KMS-11 (cell line): ENCODE measurements around the gene GASK1A.

Experiments
- H2AFZ ChIP-seq: fragments of 200-600 bp; sonication (generic); 2 replicates; pipeline ENCODE4 v1.6.1; 2016; ENCODE audit warnings: antibody characterized with exemption, mixed run types, low read depth
- H3K27ac ChIP-seq: fragments of 200-600 bp; sonication (generic); 2 replicates; pipeline ENCODE4 v1.6.1; 2016; ENCODE audit warnings: mild to moderate bottlenecking, mixed run types
- H3K27me3 ChIP-seq: fragments of 200-600 bp; sonication (generic); 2 replicates; pipeline ENCODE4 v1.6.1; 2017; ENCODE audit warnings: mild to moderate bottlenecking, low read depth, mixed run types, moderate library complexity; ENCODE audit not compliant: insufficient read depth
- H3K36me3 ChIP-seq: fragments of 200-600 bp; sonication (generic); 2 replicates; pipeline ENCODE4 v1.6.1; 2017; ENCODE audit warnings: mild to moderate bottlenecking, mixed run types; ENCODE audit not compliant: insufficient read depth
- H3K4me1 ChIP-seq: fragments of 200-600 bp; sonication (generic); 2 replicates; pipeline ENCODE4 v1.6.1; 2016; ENCODE audit warnings: mild to moderate bottlenecking, low read depth, mixed run types; ENCODE audit not compliant: poor library complexity, severe bottlenecking
- H3K4me2 ChIP-seq: fragments of 200-600 bp; sonication (generic); 2 replicates; pipeline ENCODE4 v1.7.0; 2016; ENCODE audit warnings: mild to moderate bottlenecking, mixed run types
- H3K4me3 ChIP-seq: fragments of 200-600 bp; sonication (generic); IDR thresholded peaks from 2 replicates; pipeline ENCODE4 v1.6.1; 2017; ENCODE audit warnings: low read depth, low read length, mixed read lengths; ENCODE audit not compliant: insufficient read depth
- H3K79me2 ChIP-seq: fragments of 200-600 bp; sonication (generic); 2 replicates; pipeline ENCODE4 v1.6.1; 2016; ENCODE audit warnings: low read depth, mixed run types; ENCODE audit not compliant: insufficient read depth
- H3K9ac ChIP-seq: fragments of 200-600 bp; sonication (generic); 2 replicates; pipeline ENCODE4 v1.6.1; 2016; ENCODE audit warnings: mild to moderate bottlenecking, mixed run types
- H4K20me1 ChIP-seq: fragments of 200-600 bp; sonication (generic); 2 replicates; pipeline ENCODE4 v1.6.1; 2016; ENCODE audit warnings: mild to moderate bottlenecking, mixed run types; ENCODE audit not compliant: insufficient read depth
- TF ChIP-seq, protein P1 (sequence below): fragments of 200-600 bp; sonication (generic); conservative IDR thresholded peaks from 2 replicates; pipeline ENCODE4 v1.6.1; 2017; ENCODE audit warnings: low read depth, mild to moderate bottlenecking, antibody characterized with exemption, low read length, moderate library complexity, mixed read lengths

GASK1A gene

DNA sequence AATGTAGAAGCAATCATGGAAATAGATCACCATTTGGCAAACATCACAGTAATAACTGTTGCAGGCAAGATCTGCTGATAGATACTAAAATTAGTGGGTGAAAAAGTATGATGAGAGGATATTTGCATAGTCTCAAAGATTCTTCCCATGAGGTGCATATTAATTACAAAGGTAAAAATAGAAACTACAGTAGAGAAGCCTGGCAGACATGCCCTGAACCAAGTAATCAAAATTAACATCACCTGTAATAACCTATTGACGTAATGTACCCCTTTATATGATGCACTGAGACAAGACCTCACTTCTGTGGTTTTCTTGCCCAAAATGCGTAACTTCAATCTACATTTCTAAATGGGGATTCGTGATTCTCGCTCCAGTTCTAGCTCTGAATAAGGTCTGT is 112.4 kb downstream of the GASK1A start:
- H3K36me3 ChIP-seq, result no peaks in the 10 kb centered on the region
- TF ChIP-seq, protein P1, sequence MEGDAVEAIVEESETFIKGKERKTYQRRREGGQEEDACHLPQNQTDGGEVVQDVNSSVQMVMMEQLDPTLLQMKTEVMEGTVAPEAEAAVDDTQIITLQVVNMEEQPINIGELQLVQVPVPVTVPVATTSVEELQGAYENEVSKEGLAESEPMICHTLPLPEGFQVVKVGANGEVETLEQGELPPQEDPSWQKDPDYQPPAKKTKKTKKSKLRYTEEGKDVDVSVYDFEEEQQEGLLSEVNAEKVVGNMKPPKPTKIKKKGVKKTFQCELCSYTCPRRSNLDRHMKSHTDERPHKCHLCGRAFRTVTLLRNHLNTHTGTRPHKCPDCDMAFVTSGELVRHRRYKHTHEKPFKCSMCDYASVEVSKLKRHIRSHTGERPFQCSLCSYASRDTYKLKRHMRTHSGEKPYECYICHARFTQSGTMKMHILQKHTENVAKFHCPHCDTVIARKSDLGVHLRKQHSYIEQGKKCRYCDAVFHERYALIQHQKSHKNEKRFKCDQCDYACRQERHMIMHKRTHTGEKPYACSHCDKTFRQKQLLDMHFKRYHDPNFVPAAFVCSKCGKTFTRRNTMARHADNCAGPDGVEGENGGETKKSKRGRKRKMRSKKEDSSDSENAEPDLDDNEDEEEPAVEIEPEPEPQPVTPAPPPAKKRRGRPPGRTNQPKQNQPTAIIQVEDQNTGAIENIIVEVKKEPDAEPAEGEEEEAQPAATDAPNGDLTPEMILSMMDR, result no peak
- H3K79me2 ChIP-seq, result no peaks in the 10 kb centered on the region
- no peaks in the 10 kb centered on the region for H3K4me1 ChIP-seq
- H3K4me3 ChIP-seq, result no peak overlapping the region
- no peaks in the 10 kb centered on the region for H3K27me3 ChIP-seq
- no peak overlapping the region for H3K27ac ChIP-seq
- no peaks in the 10 kb centered on the region for H4K20me1 ChIP-seq
- H3K4me2 ChIP-seq, result no peak overlapping the region
- no peak overlapping the region for H3K9ac ChIP-seq
- H2AFZ ChIP-seq, result no peak overlapping the region

DNA sequence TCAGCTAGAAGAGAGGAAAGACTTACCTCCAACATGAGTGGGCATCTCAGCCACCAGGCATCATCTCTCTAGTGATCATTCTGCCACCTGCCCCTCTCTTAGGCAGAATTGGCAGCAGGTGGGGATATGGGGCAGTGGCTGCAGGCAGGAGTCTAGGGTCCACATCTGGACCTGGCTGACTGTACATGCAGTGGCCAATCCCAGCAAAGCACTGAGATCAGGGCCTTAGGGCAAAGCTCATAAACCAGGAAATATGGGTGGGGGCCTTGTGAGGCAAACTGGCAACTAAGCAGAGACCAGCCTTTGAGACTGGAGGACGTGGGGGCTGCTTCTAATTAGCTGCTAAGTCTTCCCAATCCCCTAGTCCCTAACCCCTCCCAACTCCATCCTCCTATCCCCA is 113.9 kb downstream of the GASK1A start:
- Histone ChIP-seq H3K4me1 (no peaks in the 10 kb centered on the region), H3K27me3 (no peaks in the 10 kb centered on the region), H3K9ac (no peak overlapping the region), H4K20me1 (no peaks in the 10 kb centered on the region), H3K4me2 (no peak overlapping the region), H3K27ac (no peak overlapping the region), H3K79me2 (no peaks in the 10 kb centered on the region), H3K36me3 (no peaks in the 10 kb centered on the region), H2AFZ (no peak overlapping the region), H3K4me3 (no peak overlapping the region)
- TF ChIP-seq, protein P1, result no peak

DNA sequence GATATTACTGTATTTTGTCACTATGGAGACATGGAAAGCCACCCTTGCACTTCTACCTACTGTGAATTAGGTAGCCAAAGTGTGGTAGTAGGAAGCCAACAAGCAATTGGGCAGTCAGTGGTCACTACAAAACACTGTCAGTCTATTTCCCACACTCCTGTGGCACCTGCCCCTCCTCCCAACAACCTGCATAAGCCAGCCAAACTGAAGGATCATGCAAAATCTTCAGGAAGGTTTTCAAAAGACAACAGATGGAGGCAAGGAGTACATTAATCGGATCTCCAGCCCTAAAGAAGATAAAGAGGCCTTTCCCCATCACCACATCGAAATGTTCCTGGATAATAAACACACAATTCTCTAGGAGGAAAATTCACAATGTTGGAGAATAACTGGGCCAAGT is 114.9 kb downstream of the GASK1A start:
- TF ChIP-seq, protein P1, result no peak
- no peak overlapping the region for H3K9ac ChIP-seq
- H3K4me1 ChIP-seq, result no peaks in the 10 kb centered on the region
- H3K4me2 ChIP-seq, result no peak overlapping the region
- no peaks in the 10 kb centered on the region for H4K20me1 ChIP-seq
- H3K4me3 ChIP-seq, result no peak overlapping the region
- H3K27me3 ChIP-seq, result no peaks in the 10 kb centered on the region
- H3K36me3 ChIP-seq, result no peaks in the 10 kb centered on the region
- H2AFZ ChIP-seq, result no peak overlapping the region
- no peaks in the 10 kb centered on the region for H3K79me2 ChIP-seq
- no peak overlapping the region for H3K27ac ChIP-seq

DNA sequence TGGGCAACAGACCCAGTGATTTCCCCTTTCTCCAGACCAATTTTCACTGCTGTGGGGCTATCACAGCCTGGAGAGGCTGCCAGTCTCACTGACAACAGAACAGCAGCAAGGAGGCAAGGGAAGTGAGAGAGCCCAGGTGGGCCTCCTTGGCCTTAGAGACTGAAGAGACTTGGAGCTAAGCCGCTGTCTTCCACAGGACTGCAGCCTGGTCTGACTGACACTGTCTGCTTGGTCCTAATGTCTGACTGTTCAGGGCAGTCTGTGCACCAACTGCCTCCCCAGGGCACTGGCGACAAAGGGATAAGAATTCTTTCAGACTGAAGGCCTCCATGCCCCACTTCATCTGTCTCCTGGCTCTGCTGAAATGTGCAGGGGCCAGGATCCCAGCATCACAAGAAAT is 115.3 kb downstream of the GASK1A start:
- no peak overlapping the region for H3K4me2 ChIP-seq
- no peaks in the 10 kb centered on the region for H3K79me2 ChIP-seq
- H3K4me3 ChIP-seq, result no peak overlapping the region
- no peaks in the 10 kb centered on the region for H3K4me1 ChIP-seq
- no peak overlapping the region for H3K27ac ChIP-seq
- H3K36me3 ChIP-seq, result no peaks in the 10 kb centered on the region
- TF ChIP-seq, protein P1, result no peak
- no peak overlapping the region for H3K9ac ChIP-seq
- no peak overlapping the region for H2AFZ ChIP-seq
- no peaks in the 10 kb centered on the region for H4K20me1 ChIP-seq
- no peaks in the 10 kb centered on the region for H3K27me3 ChIP-seq
